Measurements from ENCODE around the gene UTS2B.

UTS2B gene

GRCh38 chr3:191294291-191294690, 36.0 kb downstream of the UTS2B start:
- H3K27ac ChIP-seq: no peak overlapping the region
- TF ChIP-seq ZFX (IDR thresholded peaks at IDR 0.05; ENCODE audit: borderline replicate concordance): no peak
- TF ChIP-seq, protein P1, sequence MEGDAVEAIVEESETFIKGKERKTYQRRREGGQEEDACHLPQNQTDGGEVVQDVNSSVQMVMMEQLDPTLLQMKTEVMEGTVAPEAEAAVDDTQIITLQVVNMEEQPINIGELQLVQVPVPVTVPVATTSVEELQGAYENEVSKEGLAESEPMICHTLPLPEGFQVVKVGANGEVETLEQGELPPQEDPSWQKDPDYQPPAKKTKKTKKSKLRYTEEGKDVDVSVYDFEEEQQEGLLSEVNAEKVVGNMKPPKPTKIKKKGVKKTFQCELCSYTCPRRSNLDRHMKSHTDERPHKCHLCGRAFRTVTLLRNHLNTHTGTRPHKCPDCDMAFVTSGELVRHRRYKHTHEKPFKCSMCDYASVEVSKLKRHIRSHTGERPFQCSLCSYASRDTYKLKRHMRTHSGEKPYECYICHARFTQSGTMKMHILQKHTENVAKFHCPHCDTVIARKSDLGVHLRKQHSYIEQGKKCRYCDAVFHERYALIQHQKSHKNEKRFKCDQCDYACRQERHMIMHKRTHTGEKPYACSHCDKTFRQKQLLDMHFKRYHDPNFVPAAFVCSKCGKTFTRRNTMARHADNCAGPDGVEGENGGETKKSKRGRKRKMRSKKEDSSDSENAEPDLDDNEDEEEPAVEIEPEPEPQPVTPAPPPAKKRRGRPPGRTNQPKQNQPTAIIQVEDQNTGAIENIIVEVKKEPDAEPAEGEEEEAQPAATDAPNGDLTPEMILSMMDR (IDR thresholded peaks at IDR 0.05): no peak

GRCh38 chr3:191292243-191293015, 37.9 kb downstream of the UTS2B start:
- TF ChIP-seq, protein P1 (IDR thresholded peaks at IDR 0.05): no peak
- TF ChIP-seq ZFX (IDR thresholded peaks at IDR 0.05; ENCODE audit: borderline replicate concordance): no peak
- no peak overlapping the region for H3K27ac ChIP-seq

GRCh38 chr3:191290311-191291025, 39.9 kb downstream of the UTS2B start:
- H3K27ac ChIP-seq: no peak overlapping the region
- TF ChIP-seq, protein P1 (IDR thresholded peaks at IDR 0.05): no peak
- no peak for TF ChIP-seq ZFX (IDR thresholded peaks at IDR 0.05; ENCODE audit: borderline replicate concordance)

DNA sequence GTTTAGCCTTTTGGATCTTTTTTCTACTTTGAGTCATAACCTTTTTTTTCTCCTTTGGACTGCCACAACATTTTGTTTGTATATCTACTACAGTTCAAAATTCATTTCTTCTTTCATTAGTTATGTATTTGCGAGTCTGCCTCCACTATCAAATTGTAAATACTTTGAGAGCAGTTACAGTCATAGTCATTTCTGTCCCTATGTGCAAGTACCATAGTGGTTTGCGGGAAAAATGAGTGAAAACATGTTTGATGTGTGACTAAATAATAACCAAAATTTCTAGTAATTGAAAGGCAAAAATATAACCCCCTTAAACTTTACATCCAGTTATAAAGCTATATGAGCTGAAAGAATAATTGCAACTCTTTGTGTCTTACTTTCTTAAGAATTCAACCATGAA, 46.9 kb downstream of the UTS2B start:
- TF ChIP-seq, protein P1 (IDR thresholded peaks at IDR 0.05): no peak
- no peak for TF ChIP-seq ZFX (IDR thresholded peaks at IDR 0.05; ENCODE audit: borderline replicate concordance)
- no peak overlapping the region for H3K27ac ChIP-seq

DNA sequence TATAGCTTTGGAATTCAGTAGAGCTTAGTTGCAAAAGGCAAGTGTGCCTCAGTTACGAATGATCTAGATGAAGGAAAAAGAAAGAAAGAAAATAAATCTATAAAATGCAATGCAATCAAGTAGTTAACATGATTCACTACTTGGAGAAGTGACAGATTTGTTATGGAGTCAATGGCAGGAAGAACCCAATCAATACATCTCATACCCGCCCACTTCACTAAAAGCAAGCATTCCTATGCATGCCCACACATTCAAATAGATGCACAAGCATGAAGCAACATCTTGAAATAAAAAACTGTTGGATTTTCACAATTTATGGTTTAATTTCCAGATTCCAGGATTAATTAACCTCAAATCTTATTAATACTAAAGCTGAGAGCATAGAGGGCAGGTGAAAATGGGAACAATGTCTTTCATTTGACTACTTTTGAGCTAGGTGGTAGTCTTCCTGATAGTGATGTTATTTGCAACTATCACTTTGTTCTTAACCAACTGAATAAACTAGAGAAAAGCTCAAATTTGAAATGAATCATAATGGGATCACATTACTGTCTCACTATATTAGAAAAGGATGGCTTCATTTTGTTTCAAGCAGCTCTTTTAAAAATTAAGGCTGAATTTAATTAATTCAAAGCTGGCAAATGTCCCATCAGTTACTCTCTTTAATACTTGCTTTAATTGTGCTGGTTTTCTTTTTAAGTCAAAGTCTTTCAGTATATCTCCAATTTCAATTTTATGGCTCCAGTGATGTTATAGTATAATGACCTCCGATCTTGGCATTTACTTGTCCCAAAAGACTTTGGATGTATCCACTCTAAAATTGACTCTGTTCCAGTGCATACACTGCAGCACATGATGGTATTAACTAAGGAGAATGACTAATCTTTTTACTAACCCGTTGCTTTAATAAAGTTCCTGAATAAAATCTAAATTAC, 47.8 kb downstream of the UTS2B start:
- TF ChIP-seq ZFX (IDR thresholded peaks at IDR 0.05; ENCODE audit: borderline replicate concordance): no peak
- TF ChIP-seq, protein P1 (IDR thresholded peaks at IDR 0.05): no peak
- H3K27ac ChIP-seq: no peak overlapping the region

- TF ChIP-seq ZFX (IDR thresholded peaks at IDR 0.05; ENCODE audit: borderline replicate concordance): no peak
- TF ChIP-seq, protein P1 (IDR thresholded peaks at IDR 0.05): no peak
- H3K27ac ChIP-seq: no peak overlapping the region
Measured at GRCh38 chr3:191280882-191281281, 49.4 kb downstream of the UTS2B start.
